Fibroblast of gingiva (primary cell): Measurements from ENCODE around the gene UGT2B10.

Experiments used
- DNase-seq: peaks from one replicate; pipeline ENCODE4 v3.0.0-alpha.2; 2011; ENCODE audit warnings: low read depth

The UGT2B10 gene

DNA sequence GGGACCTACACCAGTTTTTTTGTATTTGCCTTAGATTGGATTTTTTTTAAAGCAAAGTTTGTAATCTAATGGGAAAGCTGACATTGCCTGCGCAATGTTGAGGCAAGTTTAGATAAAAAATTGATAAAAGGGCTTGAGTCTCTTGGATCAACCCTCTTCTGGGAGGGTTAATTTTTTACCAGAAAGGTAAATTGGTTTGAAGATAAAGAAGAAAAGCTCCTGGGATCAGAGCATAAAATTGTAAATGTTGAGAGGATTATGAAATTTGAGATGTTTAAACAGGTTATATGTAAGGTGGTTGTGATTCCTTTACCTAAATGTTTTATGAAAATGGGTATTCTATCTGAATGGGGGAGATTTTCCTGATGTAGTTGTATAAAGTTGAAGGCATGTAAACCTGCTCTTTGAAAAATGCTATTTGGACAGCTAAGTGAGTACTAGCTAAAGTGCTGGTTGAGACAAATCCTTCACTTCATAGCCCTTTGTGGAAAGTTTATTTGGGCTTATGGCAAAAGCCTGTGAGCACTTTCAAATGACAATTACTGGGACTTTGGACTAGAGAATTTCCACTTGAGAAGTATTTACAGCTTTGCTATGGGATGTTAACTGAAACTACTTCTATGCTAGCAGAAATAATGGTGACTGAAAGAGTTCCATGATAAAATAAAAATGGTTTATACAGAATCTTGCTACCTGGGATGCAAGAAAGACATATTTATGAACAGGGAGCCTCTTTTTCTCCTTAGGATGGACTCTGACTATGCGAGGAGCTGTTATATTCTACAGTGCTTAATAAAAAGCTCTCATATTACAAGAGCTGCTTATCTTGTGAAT is 56.2 kb downstream of the UGT2B10 start:
- no peak for DNase-seq

DNA sequence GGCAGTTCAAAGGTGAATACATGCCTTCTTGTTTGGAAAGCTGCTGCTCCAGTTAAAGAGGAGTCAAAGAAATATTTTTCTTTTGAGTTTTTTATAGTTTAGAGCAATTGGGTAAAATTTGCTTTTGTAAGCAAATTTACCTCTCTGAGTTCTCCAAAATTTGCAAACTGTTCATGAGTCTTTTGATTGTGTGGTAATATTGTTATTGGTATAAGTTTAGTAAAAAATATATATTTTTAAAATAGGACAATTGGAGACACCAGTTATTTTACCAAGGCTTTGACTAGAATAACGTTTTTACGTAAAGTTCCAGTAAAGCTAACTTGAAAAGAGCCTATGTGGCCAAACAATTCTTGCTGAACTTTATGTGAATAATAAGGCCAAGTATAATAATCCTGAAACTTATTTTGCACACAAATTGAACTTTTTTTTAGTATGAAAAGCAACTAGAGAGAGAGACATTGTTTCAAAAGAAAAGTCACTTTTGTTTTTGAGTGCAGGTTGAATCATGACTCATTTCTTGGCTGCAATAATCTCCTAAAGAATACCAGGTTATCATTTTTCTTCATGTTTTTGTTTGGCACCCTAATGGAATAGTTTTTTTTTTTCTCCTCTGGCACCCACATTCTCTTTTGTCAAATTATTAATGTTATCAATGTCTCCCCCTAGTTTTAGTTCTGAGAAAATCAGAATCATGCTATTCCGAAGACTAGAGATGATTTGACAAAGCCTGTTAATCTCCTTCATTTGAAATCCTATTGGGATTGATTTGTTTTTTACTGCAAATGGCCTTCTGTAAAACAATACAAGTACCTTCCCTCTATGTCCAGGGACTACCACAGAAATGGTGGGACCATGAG is 57.1 kb downstream of the UGT2B10 start:
- no peak for DNase-seq

DNA sequence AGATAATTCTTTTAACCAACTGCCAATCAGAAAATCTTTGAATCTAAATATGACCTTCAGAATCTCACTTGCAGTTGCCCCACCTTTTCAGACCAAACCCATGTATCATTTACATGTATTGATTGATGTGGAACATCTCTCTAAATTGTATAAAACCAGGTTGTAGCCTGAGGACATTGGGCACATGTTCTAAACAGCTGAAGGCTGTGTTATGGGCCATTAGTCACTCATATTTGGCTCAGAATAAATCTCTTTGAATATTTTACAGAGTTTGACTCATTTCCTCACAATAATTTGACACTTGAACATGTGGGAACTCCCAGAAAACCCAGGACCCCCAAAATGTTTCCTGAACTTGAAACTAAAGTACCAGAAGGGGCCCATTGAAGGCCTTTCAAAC is 58.7 kb downstream of the UGT2B10 start:
- no peak for DNase-seq

DNA sequence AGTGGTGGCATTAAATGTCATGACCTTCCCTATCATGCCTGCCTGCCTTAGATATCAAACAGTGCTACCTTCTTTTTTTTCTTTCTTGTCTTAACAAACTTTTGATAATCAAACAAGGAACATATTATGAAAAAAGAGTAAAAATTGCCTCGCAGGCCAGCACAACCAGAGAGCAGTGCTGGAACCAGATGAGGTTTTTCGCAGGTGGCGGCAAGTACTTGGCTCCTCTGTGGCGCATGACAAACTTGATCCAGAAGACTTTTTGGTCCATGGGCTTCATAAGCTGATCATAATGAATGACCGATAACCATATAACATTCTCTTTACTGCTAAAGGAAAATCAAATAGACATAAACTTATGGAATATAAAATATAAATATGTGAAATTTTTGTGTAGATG is 61.8 kb downstream of the UGT2B10 start:
- DNase-seq: no peak

DNA sequence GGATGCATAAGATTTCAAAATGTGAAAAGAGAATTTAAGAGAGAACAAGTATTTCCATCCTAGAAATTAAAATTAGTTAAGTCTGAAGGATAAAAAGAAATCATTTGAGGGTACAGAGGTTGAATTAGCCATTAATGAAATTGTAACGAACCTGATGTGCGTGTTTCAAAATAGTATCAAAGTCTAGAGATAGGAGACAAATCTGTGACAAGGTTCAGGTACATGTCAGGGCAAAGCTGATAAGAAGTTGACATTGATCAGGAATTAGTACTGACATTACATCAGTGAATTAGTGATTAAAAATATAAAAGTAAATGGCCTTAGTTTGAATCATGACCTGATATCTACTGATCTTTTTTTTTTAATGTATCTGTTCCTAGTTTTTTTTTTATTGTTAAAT is 62.3 kb downstream of the UGT2B10 start:
- DNase-seq: no peak
